Stimulated activated CD4-positive, alpha-beta T cell treated with anti-CD3 and anti-CD28 coated beads, TNF-alpha, amount 100 ng/mL, for 48 hours (primary cell): ENCODE results near the gene PIP5K1A.

Experiments used
- DNase-seq, 3 donors: peaks; one replicate each; pipeline ENCODE4 v3.0.0-alpha.2; 2020; ENCODE audit warnings: low read depth in 3 of 3

Gene PIP5K1A

GRCh38 chr1:151289080-151289935, 91.0 kb downstream of the PIP5K1A start:
- no peak for DNase-seq

- no peak for DNase-seq
Measured at GRCh38 chr1:151289991-151290708, 91.8 kb downstream of the PIP5K1A start.

GRCh38 chr1:151290709-151291303, 92.5 kb downstream of the PIP5K1A start:
- DNase-seq: no peak

GRCh38 chr1:151292207-151293030, 94.1 kb downstream of the PIP5K1A start:
- no peak for DNase-seq

GRCh38 chr1:151293093-151293492, 94.7 kb downstream of the PIP5K1A start:
- DNase-seq: no peak

GRCh38 chr1:151294742-151295462, 96.5 kb downstream of the PIP5K1A start:
- DNase-seq: no peak
